Osteoblast (primary cell): ENCODE data around the gene COX6A1. TPM values are rescaled to one million over a fixed set of nuclear protein-coding genes. Genes with fewer than 3 reads are reported as not detected.

Experiments used
- DNase-seq: peaks from one replicate; pipeline ENCODE4 v3.0.0; 2011; ENCODE audit warnings: low spot score, mixed read lengths; ENCODE audit not compliant: insufficient read length; ENCODE audit errors: missing footprints
- H2AFZ ChIP-seq: 2 replicates; pipeline ENCODE4 v1.6.0; 2011; ENCODE audit warnings: mild to moderate bottlenecking, low read length
- H3K27ac ChIP-seq: 2 replicates; pipeline ENCODE4 v1.5.1; 2011; ENCODE audit warnings: mild to moderate bottlenecking, low read depth, low read length, moderate library complexity
- H3K27me3 ChIP-seq: 2 replicates; pipeline ENCODE4 v1.6.0; 2012; ENCODE audit warnings: mild to moderate bottlenecking, control low read depth, inconsistent platforms, low read length, moderate library complexity; ENCODE audit not compliant: insufficient read depth
- H3K36me3 ChIP-seq: 2 replicates; pipeline ENCODE4 v1.5.1; 2011; ENCODE audit warnings: mild to moderate bottlenecking, low read length, control low read depth, moderate library complexity; ENCODE audit not compliant: insufficient read depth
- H3K4me1 ChIP-seq: 2 replicates; pipeline ENCODE4 v1.5.1; 2011; ENCODE audit warnings: mild to moderate bottlenecking, low read length, control low read depth, moderate library complexity; ENCODE audit not compliant: insufficient read depth
- H3K4me2 ChIP-seq: 2 replicates; pipeline ENCODE4 v1.6.0; 2011; ENCODE audit warnings: mild to moderate bottlenecking, low read length; ENCODE audit not compliant: insufficient read depth
- H3K4me3 ChIP-seq: fragments of 200-600 bp; sonication (generic); 3 replicates; pipeline ENCODE4 v1.5.1; 2012; ENCODE audit warnings: mild to moderate bottlenecking, low read length, inconsistent platforms; ENCODE audit not compliant: insufficient read depth
- H3K79me2 ChIP-seq: 2 replicates; pipeline ENCODE4 v1.6.0; 2012; ENCODE audit warnings: mild to moderate bottlenecking, low read length, control low read depth, inconsistent platforms; ENCODE audit not compliant: insufficient read depth
- H3K9me3 ChIP-seq: 2 replicates; pipeline ENCODE4 v1.5.1; 2011; ENCODE audit warnings: low read depth, low read length, control low read depth
- H4K20me1 ChIP-seq: 2 replicates; pipeline ENCODE4 v1.6.0; 2012; ENCODE audit warnings: mild to moderate bottlenecking, low read length, control low read depth; ENCODE audit not compliant: insufficient read depth
- CTCF ChIP-seq: IDR thresholded peaks from 2 replicates; pipeline ENCODE4 v1.5.1; 2011; ENCODE audit warnings: mild to moderate bottlenecking, low read depth, low read length, moderate library complexity; ENCODE audit errors: extremely low read depth
- total RNA-seq: library from RNA; depleted of rRNA; stranded (reverse); fragments of >200 nt; gene quantifications from 2 replicates; pipeline ENCODE4 v1.2.3, GENCODE V29; 2012

Gene COX6A1
- total RNA-seq, 1 donor = 256 TPM

GRCh38 chr12:120428597-120429229, 9.2 kb upstream of the COX6A1 start:
- Histone ChIP-seq H3K79me2 (no peaks in the 10 kb centered on the region), H3K36me3 (no peaks in the 10 kb centered on the region), H3K27me3 (no peaks in the 10 kb centered on the region), H3K9me3 (no peaks in the 10 kb centered on the region), H3K4me2 (no peak overlapping the region), H3K4me3 (no peak overlapping the region), H3K27ac (no peak overlapping the region), H2AFZ (no peak overlapping the region), H3K4me1 (no peaks in the 10 kb centered on the region), H4K20me1 (no peaks in the 10 kb centered on the region)
- no peak for TF ChIP-seq CTCF
- no peak for DNase-seq

DNA sequence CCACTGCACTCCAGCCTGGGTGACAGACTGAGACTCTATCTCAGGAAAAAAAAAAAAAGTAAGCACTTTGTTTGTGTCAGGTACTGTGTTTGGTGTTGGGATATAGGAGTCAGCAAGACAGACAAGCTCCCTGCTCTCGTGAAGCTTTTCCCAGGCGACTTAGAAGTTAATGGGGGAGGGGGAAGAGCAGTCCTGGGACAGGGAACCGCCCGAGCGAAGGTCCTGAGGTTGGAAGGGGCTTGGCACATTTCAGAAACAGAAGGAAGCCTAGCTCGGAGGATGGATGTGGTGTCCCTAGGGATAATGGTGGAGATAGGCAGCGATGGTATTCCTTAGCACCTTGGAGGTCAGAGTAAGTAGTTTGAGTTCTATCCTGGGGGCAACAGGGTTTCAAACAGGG, 8.5 kb upstream of the COX6A1 start:
- H3K4me1 ChIP-seq = no peaks in the 10 kb centered on the region
- H3K9me3 ChIP-seq = no peaks in the 10 kb centered on the region
- H3K79me2 ChIP-seq = no peaks in the 10 kb centered on the region
- no peaks in the 10 kb centered on the region for H4K20me1 ChIP-seq
- no peaks in the 10 kb centered on the region for H3K36me3 ChIP-seq
- no peak overlapping the region for H3K4me3 ChIP-seq
- no peak overlapping the region for H3K4me2 ChIP-seq
- no peak overlapping the region for H3K27ac ChIP-seq
- no peak overlapping the region for H2AFZ ChIP-seq
- no peak for TF ChIP-seq CTCF
- DNase-seq = no peak
- no peaks in the 10 kb centered on the region for H3K27me3 ChIP-seq

DNA sequence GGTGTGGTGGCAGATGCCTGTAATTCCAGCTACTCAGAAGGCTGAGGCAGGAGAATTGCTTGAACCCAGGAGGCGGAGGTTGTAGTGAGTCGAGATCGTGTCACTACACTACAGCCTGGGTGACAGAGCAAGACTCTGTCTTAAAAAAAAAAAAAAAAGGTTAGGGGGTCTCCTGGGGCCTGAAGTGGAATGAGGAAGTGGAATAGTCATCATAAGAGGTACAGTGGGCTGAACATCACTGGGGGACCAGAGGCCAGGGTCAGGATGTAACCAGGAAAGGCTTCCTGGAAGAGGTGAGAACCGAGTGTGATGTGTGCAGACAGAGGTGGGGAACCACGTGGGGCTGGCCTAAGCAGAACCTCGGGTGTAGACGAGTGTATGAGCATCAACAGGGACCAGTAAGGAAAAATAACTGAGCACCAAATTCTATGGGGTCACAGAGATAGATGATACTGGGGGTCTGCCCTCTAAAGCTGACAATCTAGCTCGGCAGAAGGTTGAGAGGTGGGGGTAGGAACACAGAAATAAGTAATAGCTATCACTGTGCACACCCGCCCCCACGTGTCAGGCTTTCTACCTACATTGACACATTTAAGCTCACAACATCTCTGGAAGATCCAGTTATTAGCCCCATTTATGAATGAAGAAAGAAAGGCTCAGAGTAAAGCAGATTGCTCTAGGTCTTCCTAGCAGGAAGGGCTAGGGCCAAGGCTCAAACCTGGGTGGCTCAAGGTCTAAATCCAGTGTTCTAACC, 5.0 kb upstream of the COX6A1 start:
- no peak for DNase-seq
- no peak overlapping the region for H3K4me3 ChIP-seq
- H2AFZ ChIP-seq = no peak overlapping the region
- H3K4me2 ChIP-seq = no peak overlapping the region
- no peaks in the 10 kb centered on the region for H4K20me1 ChIP-seq
- no peaks in the 10 kb centered on the region for H3K36me3 ChIP-seq
- TF ChIP-seq CTCF = no peak
- peaks cover 3% of the 10 kb centered on the region for H3K4me1 ChIP-seq
- H3K27me3 ChIP-seq = no peaks in the 10 kb centered on the region
- no peaks in the 10 kb centered on the region for H3K9me3 ChIP-seq
- H3K27ac ChIP-seq = no peak overlapping the region
- H3K79me2 ChIP-seq = peaks cover 6% of the 10 kb centered on the region

DNA sequence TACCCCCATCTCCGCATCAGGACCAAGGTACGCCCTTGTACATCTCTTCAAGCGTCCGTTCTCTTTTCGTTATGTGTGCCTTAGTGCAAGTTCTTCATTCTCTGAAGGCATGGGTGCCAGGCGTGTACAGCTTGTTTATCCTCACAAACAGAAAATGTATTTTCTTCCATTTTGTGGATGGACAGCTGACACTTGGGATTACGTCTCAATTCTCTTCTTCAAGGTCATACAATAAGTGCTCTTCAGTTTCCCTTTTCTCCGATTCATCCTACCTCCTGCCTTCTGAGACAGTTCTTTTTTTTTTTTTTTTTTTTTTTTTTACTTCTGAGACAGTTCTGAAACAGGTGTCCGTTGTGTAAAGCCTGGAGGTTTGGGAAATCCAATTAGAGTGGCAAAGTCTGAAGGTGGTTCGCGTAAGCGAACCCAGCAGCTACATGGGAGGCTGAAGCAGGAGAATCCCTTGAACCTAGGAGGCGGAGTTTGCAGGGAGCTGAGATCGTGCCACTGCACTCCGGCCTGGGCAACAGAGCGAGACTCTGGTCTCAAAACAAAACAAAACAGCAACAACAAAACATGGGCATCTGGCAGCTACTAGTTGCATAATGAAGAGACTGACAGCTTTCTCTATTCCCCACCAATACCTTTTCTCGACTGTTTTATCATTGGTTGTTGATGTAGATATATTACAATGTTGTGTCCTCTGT, 734 bp downstream of the COX6A1 start:
- Histone ChIP-seq H2AFZ (peak overlapping the region; percentile 100), H3K79me2 (peaks cover 49% of the 10 kb centered on the region), H3K4me1 (peaks cover 14% of the 10 kb centered on the region), H3K4me2 (peak overlapping the region; percentile 98), H3K9me3 (no peaks in the 10 kb centered on the region), H3K27ac (peak overlapping the region; percentile 43), H3K36me3 (peaks cover 25% of the 10 kb centered on the region), H4K20me1 (peaks cover 15% of the 10 kb centered on the region), H3K27me3 (no peaks in the 10 kb centered on the region), H3K4me3 (peak overlapping the region; percentile 83)
- no peak for TF ChIP-seq CTCF
- no peak for DNase-seq
